GM19351 (cell line): ENCODE results near the gene GMDS.

Experiments
- ATAC-seq: cut with Tn5 transposase; IDR thresholded peaks from one replicate; pipeline ENCODE4 v1.9.1; 2021; ENCODE audit warnings: mild to moderate bottlenecking, moderate library complexity; ENCODE audit not compliant: unreplicated experiment

The GMDS gene

DNA sequence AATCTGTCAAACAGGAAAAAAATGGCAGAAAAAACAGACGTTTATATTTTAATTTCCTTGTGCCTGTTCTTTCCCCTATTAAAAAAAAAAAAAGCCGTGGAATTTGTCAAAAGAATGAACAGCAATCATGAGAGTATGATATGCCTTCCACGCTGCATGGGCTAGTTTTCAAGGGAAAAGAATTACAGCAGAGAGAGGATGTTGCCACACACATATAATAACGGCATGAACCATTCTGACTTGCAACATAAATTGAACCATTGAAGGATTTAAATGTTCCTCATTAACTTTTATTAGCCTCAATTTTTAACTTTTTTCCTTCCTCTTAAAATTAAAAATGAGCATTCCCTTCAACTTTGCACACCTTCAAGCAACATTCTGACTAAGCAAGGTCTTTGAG is 333.9 kb downstream of the GMDS start:
- ATAC-seq: no peak

DNA sequence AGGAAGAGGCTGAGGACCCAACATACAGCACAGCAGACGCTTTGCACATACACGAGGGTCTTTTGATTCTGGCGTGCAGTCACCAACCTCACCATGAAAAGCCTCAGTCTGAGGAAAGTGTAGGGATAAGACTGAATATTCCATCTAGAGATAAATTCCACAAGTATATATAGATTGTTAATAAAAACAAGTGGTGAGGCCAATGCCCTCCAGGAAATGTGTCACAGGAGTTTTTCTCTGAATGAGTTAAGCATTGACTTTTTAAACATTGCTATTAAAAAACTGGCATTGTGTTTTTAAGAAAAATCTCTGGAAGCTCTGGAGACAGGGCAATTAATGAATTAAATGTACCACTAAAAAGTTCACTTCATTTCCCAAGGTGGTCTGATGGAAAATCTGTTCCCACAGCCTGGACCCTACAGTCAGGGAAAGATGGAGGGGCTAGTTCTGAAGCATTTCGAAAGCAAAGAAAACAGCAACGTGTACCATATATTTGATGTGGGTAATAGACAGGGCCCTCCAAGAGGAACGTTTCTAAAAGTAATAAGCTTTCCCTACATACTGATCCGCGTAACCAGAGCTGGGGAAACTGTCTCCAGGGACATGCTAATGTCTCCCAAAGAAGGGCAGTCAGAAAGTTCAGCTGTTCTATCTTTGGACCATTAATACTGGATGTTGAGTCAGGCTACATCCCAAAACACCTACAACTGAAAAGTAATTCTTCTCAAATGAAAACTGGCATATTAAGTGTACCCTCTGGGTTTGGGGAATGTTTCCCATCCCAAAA is 334.6 kb downstream of the GMDS start:
- ATAC-seq: no peak

GRCh38 chr6:1908784-1909183 is 336.6 kb downstream of the GMDS start:
- ATAC-seq: no peak

- ATAC-seq: no peak
Observed at GRCh38 chr6:1906609-1907008, 338.8 kb downstream of the GMDS start.

DNA sequence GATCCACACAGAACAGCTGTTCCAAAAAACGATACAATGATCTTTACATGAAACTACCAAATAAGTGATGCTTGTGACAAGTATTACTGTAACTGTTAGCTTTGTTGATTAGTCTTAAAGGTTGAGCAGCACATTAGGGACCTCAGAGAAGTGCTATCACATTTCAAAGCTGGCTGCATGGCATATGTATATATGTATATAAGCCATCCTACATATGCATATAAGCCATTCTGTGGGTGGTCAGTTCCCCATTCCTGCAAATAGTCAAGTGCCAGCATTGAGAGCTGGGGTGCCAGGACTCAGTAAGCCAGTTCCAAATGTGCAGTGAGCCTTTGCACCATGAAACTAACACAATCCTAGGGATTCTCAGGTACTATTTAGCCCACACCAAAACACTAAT is 339.4 kb downstream of the GMDS start:
- ATAC-seq: no peak

- ATAC-seq: no peak
Observed at GRCh38 chr6:1904898-1905297, 340.5 kb downstream of the GMDS start.

DNA sequence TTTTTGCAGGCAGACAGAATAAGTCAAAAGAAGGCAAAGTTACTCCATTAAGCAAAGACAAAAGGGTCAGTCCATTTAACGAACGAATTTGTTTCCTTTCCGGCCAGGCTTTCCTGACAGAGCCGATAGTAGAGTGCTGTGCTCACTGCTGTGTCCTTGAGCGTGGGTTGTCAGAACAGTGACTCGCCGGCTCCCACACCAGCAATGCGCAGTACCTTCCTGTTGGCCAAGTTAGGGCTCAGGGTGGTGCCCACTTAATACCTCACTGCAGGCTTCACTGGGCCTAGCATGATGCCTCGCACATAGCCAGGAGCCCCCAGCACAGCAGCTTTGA is 341.0 kb downstream of the GMDS start:
- ATAC-seq: no peak

- no peak for ATAC-seq
Observed at GRCh38 chr6:1903780-1904465, 341.5 kb downstream of the GMDS start.

GRCh38 chr6:1901556-1901955 is 343.8 kb downstream of the GMDS start:
- no peak for ATAC-seq

DNA sequence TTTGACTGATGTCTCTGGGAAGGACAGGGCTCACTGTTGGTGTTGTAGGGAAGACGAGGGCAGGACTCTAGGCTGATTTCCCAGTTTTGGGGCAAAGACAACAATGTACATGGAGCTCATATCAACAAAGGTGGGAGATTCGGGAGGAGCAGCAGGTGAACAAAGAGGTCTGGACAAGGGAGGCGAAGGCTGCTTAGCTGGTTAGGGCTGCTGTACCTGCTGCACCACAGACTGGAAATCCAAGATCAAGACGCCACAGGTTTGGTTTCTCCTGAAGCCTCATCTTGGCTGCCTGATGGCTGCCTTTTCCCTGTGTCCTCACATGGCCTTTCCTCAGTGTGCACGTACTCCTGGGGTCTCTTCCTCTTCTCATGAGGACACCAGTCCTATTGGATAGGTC is 348.5 kb downstream of the GMDS start:
- no peak for ATAC-seq

DNA sequence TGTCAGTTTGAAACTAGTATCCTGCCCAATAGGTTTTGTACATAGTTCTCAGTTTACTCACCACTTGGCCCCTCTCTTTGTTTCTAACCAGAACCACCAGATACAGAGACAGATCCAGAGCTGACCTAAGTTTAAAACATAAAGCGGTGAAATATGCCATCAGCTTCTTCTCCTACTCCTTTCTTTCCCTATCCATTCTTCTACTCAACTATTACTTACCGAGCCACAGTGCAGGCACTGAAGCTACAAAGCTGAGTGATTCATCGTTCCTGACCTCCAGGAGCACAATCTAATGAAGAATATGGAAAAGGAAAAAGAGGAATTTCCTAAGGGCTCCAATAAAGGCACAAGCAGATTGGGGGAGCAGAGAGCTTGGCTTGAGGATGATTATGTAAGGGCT is 349.7 kb downstream of the GMDS start:
- ATAC-seq: no peak

- no peak for ATAC-seq
Observed at GRCh38 chr6:1894954-1895353, 350.5 kb downstream of the GMDS start.

DNA sequence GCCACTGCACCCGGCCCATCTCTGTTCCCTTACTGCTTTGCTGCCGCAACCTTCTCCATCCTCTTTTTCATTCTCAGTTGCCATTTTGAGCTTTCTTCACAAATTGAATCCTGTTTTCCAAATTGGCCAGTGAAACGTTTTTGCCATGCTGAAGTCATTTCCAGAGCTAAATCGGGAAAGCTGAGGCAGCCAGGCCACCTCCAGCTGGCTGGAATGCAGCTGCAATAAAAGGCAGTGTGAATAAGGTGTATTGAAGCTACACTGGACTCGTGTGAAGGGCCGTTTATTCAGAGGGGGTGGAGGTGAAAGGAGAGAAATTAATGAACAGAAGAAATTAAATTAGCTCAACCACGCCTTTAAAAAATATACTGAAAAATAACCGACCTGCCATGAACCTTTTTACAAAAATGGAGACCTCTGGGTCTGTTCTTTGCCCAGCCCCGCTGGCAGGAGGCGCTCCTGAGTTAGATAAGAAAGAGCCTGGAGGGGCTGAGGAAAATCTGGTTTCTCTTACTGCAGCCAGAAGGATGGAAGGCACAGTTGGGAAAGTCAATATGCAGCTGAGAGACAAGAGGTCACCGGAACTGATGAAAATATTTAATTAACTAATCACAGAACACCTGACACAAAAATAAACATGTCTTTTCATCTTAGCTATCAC is 351.8 kb downstream of the GMDS start:
- ATAC-seq: no peak

DNA sequence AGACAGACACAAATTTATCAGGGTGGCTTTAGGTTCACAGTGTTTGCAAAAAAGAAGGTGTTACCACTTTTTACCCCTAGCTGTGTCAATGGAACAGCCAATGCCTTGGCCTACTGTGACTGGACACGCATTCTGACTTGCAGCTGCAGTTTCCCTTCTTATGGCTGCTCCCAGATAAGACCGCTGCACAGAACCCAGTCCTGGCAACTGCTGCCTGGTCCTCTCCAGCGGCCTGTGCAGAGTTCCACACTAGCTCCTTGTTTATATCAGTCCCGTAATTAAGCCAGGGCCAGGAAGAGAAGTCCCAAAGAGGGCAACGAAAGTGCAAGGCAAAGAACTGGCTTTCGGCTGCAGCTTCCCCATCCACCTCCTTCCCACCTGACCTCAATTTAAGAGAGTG is 352.7 kb downstream of the GMDS start:
- no peak for ATAC-seq

DNA sequence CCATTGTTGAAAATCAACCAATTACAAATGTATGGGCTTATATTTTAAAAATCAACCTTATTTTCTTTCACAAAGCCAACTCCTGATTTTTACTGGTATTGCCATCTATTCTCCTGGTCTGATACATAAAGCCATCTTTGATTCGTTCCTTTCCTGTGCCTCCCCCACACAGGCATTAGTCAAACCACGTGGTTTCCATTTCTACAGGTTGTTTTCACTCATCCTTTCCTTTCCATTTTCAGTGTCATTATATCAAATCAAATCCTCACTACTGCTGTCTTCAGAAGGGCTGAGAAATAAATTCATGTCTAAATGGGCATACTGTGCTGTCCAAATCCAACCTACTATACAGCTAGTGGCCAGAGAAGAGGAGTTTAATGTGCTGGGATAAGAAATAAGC is 354.4 kb downstream of the GMDS start:
- no peak for ATAC-seq

DNA sequence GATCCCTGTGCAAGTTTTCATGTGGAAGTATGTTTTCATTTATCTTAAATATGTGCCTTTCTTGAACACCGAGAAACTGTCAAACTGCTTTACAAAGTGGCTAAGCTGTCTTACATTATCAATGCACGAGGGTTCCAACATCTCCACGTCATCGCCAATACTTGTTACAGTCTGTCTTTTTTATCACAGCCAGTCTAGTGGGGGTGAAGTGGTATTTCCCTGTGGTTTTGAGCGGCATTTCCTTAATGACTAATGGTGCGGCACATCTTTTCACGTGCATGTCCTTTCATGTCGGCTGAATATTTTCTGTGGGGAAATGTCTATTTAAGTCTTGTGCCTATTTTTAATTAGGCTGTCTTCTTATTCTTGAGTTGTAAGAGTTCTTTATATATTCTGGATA is 355.3 kb downstream of the GMDS start:
- no peak for ATAC-seq

DNA sequence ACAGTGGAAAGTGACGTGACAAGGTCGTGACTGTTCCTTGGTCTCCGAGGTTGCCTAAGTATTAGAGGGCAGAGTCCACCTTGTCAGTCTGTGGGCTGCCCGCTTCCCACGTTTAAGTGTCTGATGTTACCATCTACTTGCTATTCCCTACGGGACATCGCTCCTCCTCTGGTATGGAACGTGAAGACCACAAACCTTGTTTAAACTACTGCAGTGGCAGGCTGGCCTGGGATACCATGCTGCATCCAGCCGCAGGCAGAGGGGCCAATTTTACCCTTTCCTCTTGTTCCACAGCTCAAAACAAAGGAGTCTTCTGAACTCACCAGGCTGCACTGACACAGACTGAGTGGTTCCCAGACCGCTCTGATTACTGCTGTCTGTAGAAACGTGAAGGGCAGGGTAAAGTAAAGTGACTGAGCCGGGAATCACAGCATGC is 359.8 kb downstream of the GMDS start:
- ATAC-seq: no peak

GRCh38 chr6:1884313-1884712 is 361.1 kb downstream of the GMDS start:
- ATAC-seq: no peak

GRCh38 chr6:1878330-1878729 is 367.1 kb downstream of the GMDS start:
- ATAC-seq: no peak

GRCh38 chr6:1873781-1874180 is 371.6 kb downstream of the GMDS start:
- ATAC-seq: no peak

DNA sequence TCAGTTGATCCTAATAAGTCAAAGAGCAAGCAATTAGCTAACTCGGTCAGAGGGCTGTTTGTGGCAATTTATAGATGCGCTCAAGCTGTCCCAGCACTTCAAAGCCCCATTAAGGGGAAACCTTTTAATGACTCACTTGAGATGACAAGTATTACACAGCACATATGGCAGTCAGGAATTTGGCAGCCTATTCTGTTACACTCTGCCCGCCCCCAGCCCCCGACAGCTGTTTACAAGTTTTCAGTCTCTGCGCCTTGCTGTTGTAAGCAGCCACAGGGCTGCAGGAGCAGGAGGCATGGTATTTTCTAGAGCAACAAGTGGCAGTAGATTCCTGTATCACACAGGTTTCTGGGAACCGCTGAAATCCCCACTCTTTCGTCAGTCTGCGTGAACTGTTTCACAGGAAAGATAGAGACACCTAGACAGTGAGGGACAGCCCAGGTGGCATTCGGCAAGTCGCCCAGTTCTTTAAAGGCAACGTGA is 372.7 kb downstream of the GMDS start:
- no peak for ATAC-seq

GRCh38 chr6:1871724-1872315 is 373.6 kb downstream of the GMDS start:
- ATAC-seq: no peak
